ENCODE measurements around the gene CNOT10.

The CNOT10 gene

GRCh38 chr3:32815841-32816438, 131.0 kb downstream of the CNOT10 start:
- FAIRE-seq = peak; percentile 8

GRCh38 chr3:32816439-32817256, 131.7 kb downstream of the CNOT10 start:
- FAIRE-seq (no peak), DNase-seq (ENCODE audit: insufficient read length, low spot score) (no peak)

More at GRCh38 chr3:32815841-32816438, 131.0 kb downstream of the CNOT10 start:
- DNase-seq (ENCODE audit: insufficient read length, low spot score) = no peak

GRCh38 chr3:32817257-32817557, 132.2 kb downstream of the CNOT10 start:
- no peak for FAIRE-seq
- DNase-seq (ENCODE audit: insufficient read length, low spot score) = no peak

GRCh38 chr3:32817558-32818228, 132.7 kb downstream of the CNOT10 start, which contains the start of gene TRIM71:
TSS of gene TRIM71 (plus strand) at chr3:32817997. CDS start at chr3:32818081, 84 bp downstream.
- FAIRE-seq (no peak), DNase-seq (ENCODE audit: insufficient read length, low spot score) (no peak)

- FAIRE-seq (no peak), DNase-seq (ENCODE audit: insufficient read length, low spot score) (no peak)
These were observed 133.4 kb downstream of the CNOT10 start for GRCh38 chr3:32818229-32818969.

GRCh38 chr3:32818970-32819511, 134.1 kb downstream of the CNOT10 start:
- DNase-seq (ENCODE audit: insufficient read length, low spot score) (no peak), FAIRE-seq (no peak)

- FAIRE-seq (no peak), DNase-seq (ENCODE audit: insufficient read length, low spot score) (no peak)
These were observed 134.8 kb downstream of the CNOT10 start for GRCh38 chr3:32819551-32820348.

GRCh38 chr3:32820430-32820829, 135.4 kb downstream of the CNOT10 start:
- FAIRE-seq = no peak

GRCh38 chr3:32820971-32821685, 136.1 kb downstream of the CNOT10 start:
- FAIRE-seq = no peak
- DNase-seq (ENCODE audit: insufficient read length, low spot score) = no peak

More at GRCh38 chr3:32820430-32820829, 135.4 kb downstream of the CNOT10 start:
- no peak for DNase-seq (ENCODE audit: insufficient read length, low spot score)

- FAIRE-seq (no peak), DNase-seq (ENCODE audit: insufficient read length, low spot score) (no peak)
These were observed 136.8 kb downstream of the CNOT10 start for GRCh38 chr3:32821686-32822296.

- no peak for DNase-seq (ENCODE audit: insufficient read length, low spot score)
- FAIRE-seq = no peak
These were observed 137.9 kb downstream of the CNOT10 start for GRCh38 chr3:32822609-32823498.

Data from GM19239 (cell line).